HepG2 (cell line): ENCODE measurements around the gene AKR7A2. TPM values are rescaled to one million over a fixed set of nuclear protein-coding genes. Genes with fewer than 3 reads are reported as not detected.

Source experiments
- ARNTL ChIP-seq: sonication (generic); formaldehyde crosslinking; IDR thresholded peaks from 2 replicates; pipeline ENCODE4 v1.4.0; 2020; ENCODE audit warnings: mild to moderate bottlenecking, missing genetic modification reagents
- BRCA1 ChIP-seq: sonication (generic); formaldehyde crosslinking; IDR thresholded peaks from 2 replicates; pipeline ENCODE4 v1.4.0; 2020; ENCODE audit warnings: missing genetic modification reagents
- BRD4 ChIP-seq: sonication (generic); formaldehyde crosslinking; IDR thresholded peaks from 2 replicates; pipeline ENCODE4 v1.4.0; 2020; ENCODE audit warnings: missing genetic modification reagents
- CENPT ChIP-seq: sonication (generic); formaldehyde crosslinking; IDR thresholded peaks from 2 replicates; pipeline ENCODE4 v1.8.0; 2022; ENCODE audit warnings: low read depth, mild to moderate bottlenecking, moderate library complexity, missing genetic modification reagents
- CREB3 ChIP-seq: sonication (generic); formaldehyde crosslinking; IDR thresholded peaks from 2 replicates; pipeline ENCODE4 v1.5.0; 2020; ENCODE audit warnings: missing genetic modification reagents
- DNMT1 ChIP-seq: sonication (generic); formaldehyde crosslinking; IDR thresholded peaks from 2 replicates; pipeline ENCODE4 v1.5.1; 2020; ENCODE audit warnings: mild to moderate bottlenecking, missing genetic modification reagents
- EEA1 ChIP-seq: sonication (generic); formaldehyde crosslinking; IDR thresholded peaks from 2 replicates; pipeline ENCODE4 v1.5.1; 2020; ENCODE audit warnings: mild to moderate bottlenecking, missing genetic modification reagents, borderline replicate concordance
- KLF13 ChIP-seq: sonication (generic); formaldehyde crosslinking; IDR thresholded peaks from 2 replicates; pipeline ENCODE4 v1.4.0; 2020; ENCODE audit warnings: mild to moderate bottlenecking, missing genetic modification reagents
- PTBP1 ChIP-seq: fragments of 200-400 bp; formaldehyde crosslinking; IDR thresholded peaks from 2 replicates; pipeline ENCODE4 v1.6.1; 2018; ENCODE audit warnings: low read length, low read depth; ENCODE audit not compliant: poor library complexity, severe bottlenecking
- REPIN1 ChIP-seq: sonication (generic); formaldehyde crosslinking; IDR thresholded peaks from 2 replicates; pipeline ENCODE4 v1.8.0; 2022; ENCODE audit warnings: missing genetic modification reagents, low read depth, mild to moderate bottlenecking, borderline replicate concordance
- SOX6 ChIP-seq, 2 experiments: fragments of 450-650 bp in 1 of 2; sonication (generic) in 1 of 2; formaldehyde crosslinking in 1 of 2; IDR thresholded peaks; 2 replicates each; pipeline versions ENCODE4 v1.4.0 to v1.6.1; 2017 to 2020; ENCODE audit warnings: antibody characterized with exemption in 1 of 2, mild to moderate bottlenecking in 1 of 2, missing genetic modification reagents in 1 of 2
- SP1 ChIP-seq, 2 experiments: fragments of 450-650 bp in 1 of 2; sonication (generic) in 1 of 2; formaldehyde crosslinking in 1 of 2; IDR thresholded peaks; 2 replicates each; pipeline versions ENCODE4 v1.4.0 to v1.6.1; 2016 to 2020; ENCODE audit warnings: missing genetic modification reagents in 1 of 2
- SP140L ChIP-seq: sonication (generic); formaldehyde crosslinking; IDR thresholded peaks from 2 replicates; pipeline ENCODE4 v1.4.0; 2020; ENCODE audit warnings: missing genetic modification reagents, borderline replicate concordance
- TAF15 ChIP-seq: fragments of 200-400 bp; formaldehyde crosslinking; IDR thresholded peaks from one replicate; pipeline ENCODE4 v1.6.1; 2018; ENCODE audit warnings: mild to moderate bottlenecking, low read depth, low read length; ENCODE audit not compliant: poor library complexity, severe bottlenecking
- TCF12 ChIP-seq, 2 experiments: fragments of 450-650 bp in 1 of 2; sonication (generic) in 1 of 2; formaldehyde crosslinking in 1 of 2; IDR thresholded peaks; 2 replicates each; pipeline versions ENCODE4 v1.6.1 to v1.8.0; 2017 to 2022; ENCODE audit warnings: antibody characterized with exemption in 1 of 2, mild to moderate bottlenecking in 1 of 2, missing genetic modification reagents in 1 of 2, moderate library complexity in 1 of 2
- ZNF160 ChIP-seq: sonication (generic); formaldehyde crosslinking; IDR thresholded peaks from 2 replicates; pipeline ENCODE4 v1.8.0; 2022; ENCODE audit warnings: mild to moderate bottlenecking, inconsistent platforms, missing genetic modification reagents
- ZNF331 ChIP-seq: sonication (generic); formaldehyde crosslinking; IDR thresholded peaks from 2 replicates; pipeline ENCODE4 v1.4.0; 2020; ENCODE audit warnings: missing genetic modification reagents
- ZNF503 ChIP-seq: sonication (generic); formaldehyde crosslinking; IDR thresholded peaks from 2 replicates; pipeline ENCODE4 v1.4.0; 2020; ENCODE audit warnings: missing genetic modification reagents
- ZNF547 ChIP-seq: sonication (generic); formaldehyde crosslinking; IDR thresholded peaks from 2 replicates; pipeline ENCODE4 v1.5.1; 2020; ENCODE audit warnings: mild to moderate bottlenecking, missing genetic modification reagents
- ZNF839 ChIP-seq: sonication (generic); formaldehyde crosslinking; IDR thresholded peaks from 2 replicates; pipeline ENCODE4 v1.4.0; 2020; ENCODE audit warnings: missing genetic modification reagents, mild to moderate bottlenecking, borderline replicate concordance
- ZXDC ChIP-seq: sonication (generic); formaldehyde crosslinking; IDR thresholded peaks from 2 replicates; pipeline ENCODE4 v1.5.0; 2020; ENCODE audit warnings: mild to moderate bottlenecking, missing genetic modification reagents
- polyA plus RNA-seq, 8 experiments: library from polyadenylated mRNA; depleted of rRNA in 3 of 8; stranded (reverse) in 7 of 8; unstranded in 1 of 8; fragments of >200 nt; fragmentation: Illumina TruSeq in 4 of 8; extraction: Trizol in 4 of 8; gene quantifications; 2 replicates each; pipeline versions ENCODE4 v1.2.1 to v1.2.3, GENCODE V29; 2011 to 2016; ENCODE audit warnings: low read depth in 4 of 8, missing spikeins in 1 of 8, mixed read lengths in 1 of 8; ENCODE audit not compliant: insufficient read depth in 1 of 8
- total RNA-seq, 5 experiments: library from RNA; depleted of rRNA; stranded (reverse); fragments of >200 nt; fragmentation: Illumina TruSeq; extraction: Trizol; gene quantifications; 2 replicates each; pipeline ENCODE4 v1.2.3, GENCODE V29; 2016; ENCODE audit warnings: low read depth in 1 of 5
- TF ChIP-seq, protein P1 (sequence below): sonication (generic); formaldehyde crosslinking; IDR thresholded peaks from 2 replicates; pipeline ENCODE4 v1.4.0; 2020; ENCODE audit warnings: mild to moderate bottlenecking, missing genetic modification reagents

Gene AKR7A2
- total and polyA plus RNA-seq, 2 of the 13 experiments (the other 11 are each of a cell fraction or from before 2014, with no cell fraction given) = 45.2 to 75.6 TPM

- TF ChIP-seq SOX6 (IDR thresholded peaks at IDR 0.05) (no peak), SOX6 (CRISPR knock-in tag; IDR thresholded peaks at IDR 0.05) (peak; percentile 22; the same call in 1 of the 2 replicates), ZNF331 (CRISPR knock-in tag) (no peak), TAF15 (no peak), KLF13 (CRISPR knock-in tag) (0 out of 2 replicates have a peak, but pooled peaks have one; percentile 39), ARNTL (CRISPR knock-in tag) (peak; percentile 5; the same call in 1 of the 2 replicates), REPIN1 (CRISPR knock-in tag) (no peak), BRD4 (CRISPR knock-in tag) (0 out of 2 replicates have a peak, but pooled peaks have one; percentile 52), ZNF160 (no peak), SP1 (IDR thresholded peaks at IDR 0.05) (no peak), SP1 (CRISPR knock-in tag; IDR thresholded peaks at IDR 0.05) (no peak), ZXDC (CRISPR knock-in tag) (no peak; the same call in 1 of the 2 replicates), ZNF839 (CRISPR knock-in tag) (0 out of 2 replicates have a peak, but pooled peaks have one; percentile 38), EEA1 (CRISPR knock-in tag) (no peak), TCF12 (IDR thresholded peaks at IDR 0.05) (no peak), TCF12 (CRISPR knock-in tag; IDR thresholded peaks at IDR 0.05) (0 out of 2 replicates have a peak, but pooled peaks have one; percentile 28), ZNF547 (no peak), ZNF503 (CRISPR knock-in tag) (no peak), BRCA1 (CRISPR knock-in tag) (no peak), CREB3 (CRISPR knock-in tag) (0 out of 2 replicates have a peak, but pooled peaks have one; percentile 5), DNMT1 (0 out of 2 replicates have a peak, but pooled peaks have one; percentile 29), CENPT (CRISPR knock-in tag) (peak; percentile 28; the same call in 1 of the 2 replicates), SP140L (CRISPR knock-in tag) (no peak), PTBP1 (peak; percentile 72)
- TF ChIP-seq, protein P1, sequence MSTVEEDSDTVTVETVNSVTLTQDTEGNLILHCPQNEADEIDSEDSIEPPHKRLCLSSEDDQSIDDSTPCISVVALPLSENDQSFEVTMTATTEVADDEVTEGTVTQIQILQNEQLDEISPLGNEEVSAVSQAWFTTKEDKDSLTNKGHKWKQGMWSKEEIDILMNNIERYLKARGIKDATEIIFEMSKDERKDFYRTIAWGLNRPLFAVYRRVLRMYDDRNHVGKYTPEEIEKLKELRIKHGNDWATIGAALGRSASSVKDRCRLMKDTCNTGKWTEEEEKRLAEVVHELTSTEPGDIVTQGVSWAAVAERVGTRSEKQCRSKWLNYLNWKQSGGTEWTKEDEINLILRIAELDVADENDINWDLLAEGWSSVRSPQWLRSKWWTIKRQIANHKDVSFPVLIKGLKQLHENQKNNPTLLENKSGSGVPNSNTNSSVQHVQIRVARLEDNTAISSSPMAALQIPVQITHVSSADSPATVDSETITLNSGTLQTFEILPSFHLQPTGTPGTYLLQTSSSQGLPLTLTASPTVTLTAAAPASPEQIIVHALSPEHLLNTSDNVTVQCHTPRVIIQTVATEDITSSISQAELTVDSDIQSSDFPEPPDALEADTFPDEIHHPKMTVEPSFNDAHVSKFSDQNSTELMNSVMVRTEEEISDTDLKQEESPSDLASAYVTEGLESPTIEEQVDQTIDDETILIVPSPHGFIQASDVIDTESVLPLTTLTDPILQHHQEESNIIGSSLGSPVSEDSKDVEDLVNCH (CRISPR knock-in tag) = no peak
Observed at GRCh38 chr1:19311503-19311930, 427 bp downstream of the AKR7A2 start (continued).
